NCI-H2171 treated with DMSO at 0.1 percent for 48 hours (cell line): Measurements from ENCODE around the gene HDGFL2.
A peak's percentile ranks its signal among the peaks of the same experiment; 100 is the strongest.

ENCODE experiments used
- DNase-seq: peaks from one replicate; lab custom pipeline; 2025; lab: John Stamatoyannopoulos, UW

Gene HDGFL2

DNA sequence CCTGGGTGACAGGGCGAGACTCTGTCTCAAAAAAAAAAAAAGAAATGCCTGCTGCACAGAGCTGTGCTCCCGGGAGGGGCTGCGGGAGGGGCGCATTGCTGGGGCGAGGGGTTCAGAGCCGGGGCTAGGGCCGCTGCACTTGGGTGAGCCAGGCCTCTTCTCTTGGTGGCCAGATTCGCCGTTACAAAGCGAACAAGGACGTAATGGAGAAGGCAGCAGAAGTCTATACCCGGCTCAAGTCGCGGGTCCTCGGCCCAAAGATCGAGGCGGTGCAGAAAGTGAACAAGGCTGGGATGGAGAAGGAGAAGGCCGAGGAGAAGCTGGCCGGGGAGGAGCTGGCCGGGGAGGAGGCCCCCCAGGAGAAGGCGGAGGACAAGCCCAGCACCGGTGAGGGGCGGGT is 27.2 kb downstream of the HDGFL2 start:
- no peak for DNase-seq

DNA sequence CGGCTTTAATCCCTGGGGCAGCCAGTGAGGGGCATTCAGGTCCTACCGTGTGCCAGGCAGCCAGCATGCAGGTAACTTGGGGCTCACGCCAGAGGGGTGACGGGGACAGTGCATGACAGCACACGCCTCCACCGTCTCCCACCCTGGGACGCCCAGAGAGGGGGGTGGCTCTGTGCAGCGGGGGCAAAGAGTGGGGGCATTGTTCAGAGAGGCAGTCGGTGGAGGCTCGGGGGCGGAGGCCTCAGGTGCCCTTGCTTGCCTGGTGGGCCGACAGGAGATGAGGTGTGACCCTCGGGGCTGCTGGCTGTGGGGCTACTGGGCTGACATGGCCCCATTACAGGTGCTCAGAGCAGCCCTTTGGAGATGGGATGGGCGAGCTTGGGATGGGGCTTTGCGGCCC is 27.8 kb downstream of the HDGFL2 start:
- no peak for DNase-seq

DNA sequence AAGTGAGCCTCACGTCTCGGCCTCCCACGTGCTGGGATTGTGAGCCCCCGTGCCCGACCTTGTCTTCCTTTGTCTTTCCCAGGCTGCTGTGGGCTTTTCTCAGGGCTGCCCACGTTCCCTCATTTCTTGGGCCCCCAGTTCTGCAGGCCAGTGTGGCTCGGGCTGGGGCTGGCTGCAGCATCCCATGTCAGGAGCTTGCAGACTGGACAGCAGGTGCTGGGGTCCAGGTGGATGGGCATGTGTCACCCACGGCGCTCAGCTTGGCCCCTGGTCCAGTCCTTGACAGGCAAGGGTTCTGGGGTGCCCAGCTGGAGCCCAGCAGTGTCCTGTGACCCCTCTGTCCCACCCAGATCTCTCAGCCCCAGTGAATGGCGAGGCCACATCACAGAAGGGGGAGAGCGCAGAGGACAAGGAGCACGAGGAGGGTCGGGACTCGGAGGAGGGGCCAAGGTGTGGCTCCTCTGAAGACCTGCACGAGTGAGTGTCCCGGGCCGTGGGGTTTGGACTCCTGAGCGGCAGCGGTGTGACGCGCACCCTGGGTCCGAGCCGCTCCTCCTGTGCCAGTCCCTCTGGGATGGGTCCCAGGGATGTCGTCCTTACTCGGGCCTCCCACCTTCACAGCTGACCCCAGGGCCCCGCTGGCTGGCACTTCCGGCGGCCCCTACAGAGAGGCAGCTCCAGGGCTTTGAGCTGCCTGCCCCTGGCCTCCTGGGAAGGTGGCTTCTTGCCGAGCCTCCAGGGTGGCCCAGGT is 28.9 kb downstream of the HDGFL2 start:
- no peak for DNase-seq

DNA sequence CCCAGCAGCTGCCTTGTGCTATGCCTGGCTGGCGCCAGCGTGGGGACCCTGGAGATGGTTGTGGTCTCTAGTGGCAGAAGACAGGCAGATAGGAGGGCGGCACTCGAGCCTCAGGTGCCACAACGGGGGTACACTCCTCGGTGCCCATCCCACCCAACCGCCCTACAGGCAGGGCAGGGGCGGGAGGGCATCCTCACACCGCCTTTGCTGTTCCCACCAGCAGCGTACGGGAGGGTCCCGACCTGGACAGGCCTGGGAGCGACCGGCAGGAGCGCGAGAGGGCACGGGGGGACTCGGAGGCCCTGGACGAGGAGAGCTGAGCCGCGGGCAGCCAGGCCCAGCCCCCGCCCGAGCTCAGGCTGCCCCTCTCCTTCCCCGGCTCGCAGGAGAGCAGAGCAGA is 29.6 kb downstream of the HDGFL2 start:
- DNase-seq, result no peak

DNA sequence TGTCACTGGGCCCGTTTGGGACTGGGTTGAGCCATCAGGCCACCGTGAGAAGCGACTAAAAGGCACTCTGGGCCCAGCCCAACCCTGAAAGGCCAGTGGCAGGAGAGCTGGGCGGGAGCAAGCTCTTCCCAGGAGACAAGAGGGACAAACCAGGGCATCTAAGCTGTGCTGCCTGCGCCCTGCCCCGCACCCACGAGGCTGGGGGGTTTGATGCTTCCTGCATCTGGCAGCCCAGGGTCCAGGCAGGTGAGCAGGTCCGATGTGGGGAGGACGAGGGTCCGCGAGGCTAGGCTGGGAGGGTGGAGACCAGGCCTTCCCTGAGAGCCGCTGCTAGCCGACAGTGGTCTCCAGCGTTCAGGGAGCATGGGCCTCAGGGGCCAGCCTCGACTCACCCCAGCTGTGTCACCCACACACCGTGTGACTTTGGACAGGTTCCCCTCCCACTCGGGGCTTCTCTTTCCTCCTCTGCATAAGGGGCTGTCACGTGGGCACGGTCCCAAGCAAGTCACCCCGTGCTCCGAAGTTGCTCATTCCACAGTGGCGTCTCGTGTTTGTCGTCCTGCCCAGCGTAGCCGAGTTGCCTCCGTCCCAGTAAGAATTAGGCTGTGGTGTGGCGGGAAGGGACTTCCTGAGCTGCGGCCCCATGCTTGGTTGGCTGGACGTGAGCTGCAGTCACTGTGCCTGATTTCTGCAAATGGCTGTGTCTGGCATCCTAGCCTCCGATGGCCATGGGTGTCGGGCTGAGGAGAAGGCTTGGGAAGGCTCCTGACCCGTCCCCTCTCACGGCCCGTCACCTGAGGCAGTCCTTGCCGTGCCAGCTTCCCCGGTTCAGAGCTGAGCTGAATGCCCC is 30.4 kb downstream of the HDGFL2 start:
- no peak for DNase-seq

DNA sequence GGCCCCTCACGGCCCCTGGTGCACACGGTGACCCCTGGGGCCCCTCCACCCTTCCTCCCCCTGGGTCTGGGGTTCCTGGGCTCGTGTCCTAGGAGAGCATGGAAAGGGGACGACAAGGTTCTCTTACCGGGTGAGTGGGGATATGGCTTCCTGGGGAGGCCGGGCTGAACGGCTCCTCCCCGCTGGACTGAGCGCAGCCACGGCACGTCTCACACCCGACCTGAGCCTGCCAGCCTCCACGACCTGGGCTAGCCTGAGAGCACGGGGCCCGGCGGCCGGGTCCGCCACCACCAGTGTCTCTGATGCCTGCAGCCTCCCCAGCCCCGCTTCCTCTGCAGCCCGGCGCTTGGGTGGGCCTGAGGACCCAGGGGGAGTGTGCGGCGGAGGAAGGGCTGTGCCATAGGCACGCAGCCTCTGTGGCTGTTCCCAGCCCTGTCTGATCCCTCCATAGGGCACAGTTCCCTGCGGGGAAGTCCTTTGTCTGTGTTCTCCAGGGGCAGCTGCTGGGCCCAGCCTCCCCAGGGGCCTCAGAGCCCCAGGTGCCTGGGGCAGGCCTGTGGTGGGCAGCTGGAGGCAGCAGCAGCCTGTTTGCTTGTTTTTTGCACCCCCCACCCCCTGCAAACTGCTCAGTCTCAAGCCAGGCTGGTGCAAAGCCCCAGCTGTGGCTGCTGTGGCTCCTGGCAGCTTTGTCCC is 31.2 kb downstream of the HDGFL2 start:
- peak; percentile 69 for DNase-seq

DNA sequence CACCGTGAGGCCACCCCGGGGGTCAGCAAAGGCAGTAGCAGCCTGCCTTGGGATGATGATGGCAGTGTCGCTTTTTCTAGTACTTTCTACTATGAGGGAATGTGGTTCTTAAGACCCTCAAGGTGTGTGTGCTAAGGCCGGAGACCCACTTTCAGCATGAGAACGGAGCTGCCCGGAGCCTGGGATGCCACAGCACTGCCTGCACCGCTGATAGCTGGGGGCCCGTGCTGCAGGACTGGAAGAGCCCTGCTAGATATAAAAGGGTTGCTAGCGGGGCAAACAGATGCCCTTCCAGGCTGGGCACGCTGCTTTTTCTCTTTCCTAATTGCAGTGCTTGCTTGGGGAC is 31.7 kb downstream of the HDGFL2 start:
- no peak for DNase-seq

DNA sequence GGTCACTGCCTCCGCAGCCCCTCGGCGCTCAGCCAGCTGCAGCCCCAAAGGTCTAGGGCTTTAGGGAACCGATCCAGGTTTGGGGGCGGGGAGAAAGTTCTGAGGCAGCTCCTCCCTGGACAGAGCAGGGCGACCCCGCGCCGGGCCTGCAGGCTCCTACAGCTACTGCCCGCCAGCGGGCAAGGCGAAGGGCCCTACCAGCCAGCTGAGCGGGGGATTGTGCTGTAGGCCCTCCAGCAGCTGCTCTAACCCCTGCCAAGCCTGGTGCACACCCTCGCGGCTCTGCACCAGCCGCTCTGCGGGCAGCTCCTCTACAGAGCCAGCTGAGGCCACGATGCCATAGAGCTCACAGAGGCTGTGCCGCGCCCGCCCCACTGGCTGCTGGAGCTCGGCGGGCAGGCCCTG is 32.2 kb downstream of the HDGFL2 start:
- no peak for DNase-seq

DNA sequence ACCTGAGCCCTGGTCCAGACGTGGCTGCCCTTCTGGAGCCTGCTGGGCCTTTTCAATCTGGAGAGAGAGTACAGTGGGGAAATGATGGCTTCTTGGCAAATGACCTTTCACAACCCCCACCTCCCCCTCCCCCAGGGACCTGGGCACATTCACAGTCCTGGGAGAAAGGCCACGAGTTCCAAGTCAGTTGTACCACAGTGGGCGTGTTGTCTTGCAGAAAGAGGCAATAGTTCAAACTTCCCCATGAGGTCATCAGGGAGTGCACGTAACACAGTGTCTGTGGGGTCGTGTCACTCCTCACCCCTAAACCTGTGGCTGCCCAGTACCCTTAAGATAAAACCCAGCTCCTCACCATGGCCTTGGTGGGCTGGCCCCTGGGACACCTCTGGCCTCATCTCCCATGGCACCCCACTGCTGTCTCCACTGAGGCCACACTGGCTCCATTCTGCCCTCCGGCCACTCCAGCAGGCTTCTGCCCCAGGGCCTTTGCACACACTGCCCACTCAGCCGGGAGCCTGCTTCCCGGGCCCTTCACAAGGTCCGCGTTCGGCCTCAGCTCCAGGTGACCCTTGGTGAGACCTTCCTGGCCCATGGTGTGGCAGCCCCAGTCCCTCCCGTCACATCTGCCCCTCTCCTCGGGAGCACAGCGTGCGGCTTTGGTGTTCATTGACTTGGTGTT is 32.9 kb downstream of the HDGFL2 start:
- DNase-seq, result no peak

DNA sequence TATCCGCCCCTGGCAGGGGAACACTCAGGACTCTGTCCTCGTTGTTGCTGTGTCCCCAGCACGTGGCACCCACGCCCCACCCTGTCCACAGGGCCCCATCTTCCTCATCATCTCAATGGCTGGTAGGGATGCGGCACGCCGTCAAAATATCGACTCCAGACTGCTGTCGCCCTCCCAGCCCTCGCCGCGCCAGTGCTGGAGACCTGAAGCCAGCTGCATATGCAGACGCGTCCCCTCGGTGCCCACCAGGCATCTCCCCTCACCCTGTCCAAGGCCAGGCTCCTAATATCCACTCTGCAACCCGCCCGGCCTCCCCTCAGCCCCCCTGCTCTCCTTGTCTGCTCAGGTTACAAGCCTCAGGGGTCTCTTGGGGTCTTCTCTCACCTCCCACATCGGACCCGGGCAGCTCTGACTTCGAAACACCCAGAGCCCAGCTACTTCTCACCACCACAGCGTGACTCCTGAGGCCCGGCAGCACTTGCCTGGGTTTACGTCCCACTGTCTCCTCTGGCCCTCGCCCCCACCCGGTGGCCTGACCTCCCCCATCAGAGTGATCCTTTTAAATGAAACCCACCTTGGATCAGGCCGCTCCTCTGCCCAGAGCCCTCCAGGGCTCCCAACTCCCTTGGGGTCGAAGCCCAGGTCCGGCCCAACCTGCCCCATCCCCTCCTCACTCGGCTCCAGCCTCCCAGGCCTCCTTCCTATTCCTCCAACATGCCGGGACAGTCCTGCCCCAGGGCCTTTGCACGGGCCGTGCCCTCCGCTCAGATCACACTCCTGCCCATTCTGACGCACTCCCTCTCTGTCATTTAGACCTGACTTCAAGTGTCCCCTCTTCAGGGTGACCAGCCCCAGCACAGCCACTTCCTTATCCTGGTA is 33.7 kb downstream of the HDGFL2 start:
- no peak for DNase-seq

DNA sequence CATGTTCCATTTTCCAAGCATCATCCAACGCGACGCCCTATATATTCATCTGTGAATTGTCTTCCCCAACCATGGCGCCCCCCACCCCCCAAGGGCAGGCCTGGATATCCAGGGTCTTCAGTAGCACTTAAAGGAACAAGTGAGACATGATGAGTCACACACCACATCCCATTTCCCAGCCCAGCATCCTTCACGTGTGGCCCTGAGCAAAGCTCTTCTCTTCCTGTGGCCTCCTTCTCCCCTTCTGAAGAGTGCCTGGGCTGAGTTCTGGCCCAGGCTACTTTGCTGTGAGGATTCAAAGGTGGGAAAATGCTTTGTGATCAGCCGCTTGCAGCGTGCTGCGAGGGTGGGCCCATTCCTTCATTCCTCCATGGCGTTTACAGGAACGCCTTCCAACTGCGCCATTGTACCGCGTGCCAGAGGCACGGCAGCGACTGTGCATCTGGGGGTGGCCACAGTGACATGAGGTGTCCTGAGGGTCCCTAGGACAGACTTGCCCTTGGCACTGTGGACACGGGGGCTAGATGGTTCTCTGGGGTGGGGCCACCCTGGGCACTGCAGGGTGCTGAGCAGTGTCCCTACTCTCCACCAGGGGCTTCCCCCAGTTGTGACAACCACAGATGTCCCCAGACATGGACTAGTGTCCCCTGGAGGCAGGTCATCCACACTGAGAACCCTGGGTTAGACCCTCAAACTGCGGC is 34.5 kb downstream of the HDGFL2 start:
- DNase-seq, result no peak

DNA sequence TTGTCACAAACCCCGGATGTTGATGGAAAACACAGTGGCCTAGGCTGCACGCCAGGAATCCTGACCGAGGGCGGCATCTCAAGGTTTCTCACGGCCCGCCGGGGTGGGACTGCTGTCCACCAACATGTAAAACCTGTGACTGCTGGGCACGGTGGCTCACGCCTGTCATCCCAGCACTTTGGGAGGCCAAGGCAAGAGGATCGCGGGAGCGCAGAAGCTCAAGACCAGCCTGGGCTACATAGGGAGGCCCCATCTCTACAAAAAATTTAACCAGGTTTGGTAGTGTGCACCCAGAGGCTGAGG is 35.0 kb downstream of the HDGFL2 start:
- DNase-seq, result no peak

DNA sequence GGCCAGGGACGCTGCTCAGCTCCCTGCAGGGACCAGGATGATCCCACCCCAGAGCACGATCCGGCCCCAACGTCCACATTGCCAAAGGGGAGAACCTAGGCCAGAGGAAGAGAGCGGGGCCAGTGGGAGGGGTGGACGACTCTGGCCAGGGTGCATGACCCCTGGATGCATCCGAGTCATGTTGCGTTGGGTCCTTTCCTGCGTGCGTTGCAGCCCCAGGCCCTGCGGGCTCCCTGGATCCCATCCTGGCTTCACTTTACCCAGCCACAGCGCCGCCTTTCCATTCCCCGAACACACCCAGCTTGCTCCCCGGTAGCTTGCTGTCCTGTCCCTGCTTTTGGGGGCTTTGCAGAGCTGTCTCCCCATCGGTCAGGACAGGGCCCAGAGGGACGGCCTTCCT is 35.7 kb downstream of the HDGFL2 start:
- no peak for DNase-seq

DNA sequence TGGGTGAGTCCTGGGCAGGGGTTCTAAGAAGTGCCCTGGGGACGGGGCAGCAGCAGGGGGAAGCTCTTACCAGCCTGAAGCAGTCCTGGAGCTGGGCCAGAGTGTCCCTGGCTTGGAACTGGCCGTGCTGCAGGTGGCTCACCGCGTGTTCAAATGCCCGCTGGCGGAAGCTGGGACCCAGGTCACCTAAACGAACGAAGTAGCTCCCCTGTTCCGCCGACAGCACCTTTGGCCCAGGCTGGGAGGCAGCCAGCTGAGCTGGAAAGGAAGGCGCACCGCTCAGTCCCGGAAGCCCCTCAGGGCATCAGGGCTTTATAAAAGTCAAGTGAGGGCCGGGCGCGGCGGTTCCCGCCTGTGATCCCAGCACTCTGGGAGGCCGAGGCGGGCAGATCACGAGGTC is 36.6 kb downstream of the HDGFL2 start:
- DNase-seq, result no peak

DNA sequence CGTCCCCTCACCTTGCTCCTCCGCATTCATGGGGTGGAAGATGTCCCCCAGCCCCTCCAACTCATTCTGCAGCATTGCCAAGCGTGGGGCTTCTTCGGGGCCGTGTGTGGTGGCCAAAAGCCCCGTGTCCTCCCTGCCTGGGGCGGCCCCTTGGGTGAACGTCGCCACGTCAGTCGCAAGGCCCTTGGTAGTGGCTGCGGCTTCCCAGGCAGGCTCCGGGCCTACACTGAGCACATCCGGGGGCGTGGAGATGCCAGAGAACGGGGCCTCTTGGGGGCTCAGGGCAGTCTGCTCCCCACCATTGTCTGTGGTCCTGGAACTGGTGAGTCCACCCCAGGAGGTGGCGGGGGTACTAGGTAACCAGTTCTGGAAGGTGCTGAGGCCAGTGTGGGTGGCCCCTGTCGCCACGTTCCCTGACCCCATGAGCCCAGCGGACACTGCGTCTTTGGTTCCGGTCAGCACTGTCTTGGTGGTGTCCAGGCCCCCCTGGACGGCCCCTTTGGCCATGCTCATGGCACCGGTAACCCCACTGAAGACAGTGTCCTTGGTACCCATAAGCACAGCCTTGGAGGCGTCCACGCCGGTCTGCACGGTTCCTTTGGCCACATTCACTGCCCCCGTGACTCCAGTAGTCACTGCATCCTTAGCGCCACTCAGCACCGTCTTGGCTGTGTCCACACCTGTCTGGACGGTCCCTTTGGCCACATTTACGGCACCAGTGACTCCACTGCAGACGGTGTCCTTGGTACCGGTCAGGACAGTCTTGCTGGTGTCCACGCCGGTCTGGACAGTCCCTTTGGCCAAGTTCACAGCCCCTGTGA is 38.5 kb downstream of the HDGFL2 start:
- DNase-seq, result no peak

DNA sequence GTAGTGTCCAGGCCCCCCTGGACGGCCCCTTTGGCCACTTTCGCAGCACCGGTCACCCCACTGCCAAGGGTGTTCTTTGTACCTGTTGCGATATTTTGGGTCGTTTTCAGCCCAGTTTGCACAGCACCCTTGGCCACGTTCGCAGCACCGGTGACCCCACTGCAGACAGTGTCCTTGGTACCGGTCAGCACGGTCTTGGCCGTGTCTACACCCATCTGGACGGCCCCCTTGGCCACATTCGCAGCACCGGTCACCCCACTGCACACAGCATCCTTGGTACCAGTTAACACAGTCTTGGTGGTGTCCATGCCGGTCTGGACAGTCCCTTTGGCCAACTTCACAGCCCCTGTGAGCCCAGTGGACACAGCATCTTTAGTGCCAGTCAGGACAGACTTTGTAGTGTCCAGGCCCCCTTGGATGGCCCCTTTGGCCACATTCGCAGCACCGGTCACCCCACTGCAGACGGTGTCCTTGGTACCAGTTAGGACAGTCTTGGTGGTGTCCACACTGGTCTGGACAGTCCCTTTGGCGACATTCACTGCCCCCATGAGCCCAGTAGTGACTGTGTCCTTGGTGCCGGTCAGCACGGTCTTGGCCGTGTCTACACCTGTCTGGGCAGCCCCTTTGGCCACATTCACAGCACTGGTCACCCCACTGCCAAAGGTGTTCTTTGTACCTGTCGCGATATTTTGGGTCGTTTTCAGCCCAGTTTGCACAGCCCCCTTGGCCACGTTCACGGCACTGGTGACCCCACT is 39.4 kb downstream of the HDGFL2 start:
- no peak for DNase-seq

DNA sequence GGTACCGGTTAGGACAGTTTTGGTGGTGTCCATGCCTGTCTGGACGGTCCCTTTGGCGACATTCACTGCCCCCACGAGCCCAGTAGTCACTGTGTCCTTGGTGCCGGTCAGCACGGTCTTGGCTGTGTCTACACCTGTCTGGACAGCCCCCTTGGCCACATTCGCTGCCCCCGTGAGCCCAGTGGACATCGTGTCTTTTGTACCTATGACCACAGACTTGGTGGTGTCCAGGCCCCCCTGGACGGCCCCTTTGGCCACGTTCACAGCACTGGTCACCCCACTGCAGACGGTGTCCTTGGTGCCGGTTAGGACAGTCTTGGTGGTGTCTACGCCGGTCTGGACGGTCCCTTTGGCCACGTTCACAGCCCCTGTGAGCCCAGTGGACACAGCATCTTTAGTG is 40.0 kb downstream of the HDGFL2 start:
- no peak for DNase-seq

DNA sequence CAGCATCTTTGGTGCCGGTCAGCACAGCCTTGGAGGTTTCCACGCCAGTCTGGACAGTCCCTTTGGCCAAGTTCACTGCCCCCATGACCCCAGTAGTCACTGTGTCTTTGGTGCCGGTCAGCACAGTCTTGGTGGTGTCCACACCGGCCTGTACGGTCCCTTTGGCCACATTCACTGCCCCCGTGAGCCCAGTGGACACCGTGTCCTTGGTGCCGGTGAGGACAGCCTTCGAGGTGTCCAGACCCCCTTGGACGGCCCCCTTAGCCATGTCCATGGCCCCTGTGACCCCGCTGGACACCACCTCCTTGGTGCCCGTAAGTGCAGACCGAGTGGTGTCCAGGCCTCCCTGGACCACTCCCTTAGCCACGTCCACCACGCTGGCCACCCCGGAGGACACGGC is 41.2 kb downstream of the HDGFL2 start:
- DNase-seq, result no peak

DNA sequence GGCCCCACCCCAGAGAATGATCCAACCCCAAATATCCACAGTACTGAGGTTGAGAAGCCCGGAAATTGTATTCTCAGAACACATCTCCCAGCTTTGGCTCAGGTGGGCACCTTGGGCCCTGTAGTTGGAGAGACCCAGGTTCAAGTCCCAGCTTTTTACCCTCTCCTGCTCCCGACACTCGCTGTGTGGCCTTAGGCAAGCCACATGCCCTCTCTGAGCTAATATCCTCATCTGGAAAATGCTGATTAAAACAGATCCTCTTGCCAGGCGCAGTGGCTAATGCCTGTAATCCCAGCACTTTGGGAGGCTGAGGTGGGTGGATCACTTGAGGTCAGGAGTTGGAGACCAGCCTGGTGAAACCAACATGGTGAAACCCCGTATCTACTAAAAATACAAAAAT is 43.6 kb downstream of the HDGFL2 start:
- DNase-seq, result no peak
